ENCODE measurements around the gene STK39.

Gene STK39

DNA sequence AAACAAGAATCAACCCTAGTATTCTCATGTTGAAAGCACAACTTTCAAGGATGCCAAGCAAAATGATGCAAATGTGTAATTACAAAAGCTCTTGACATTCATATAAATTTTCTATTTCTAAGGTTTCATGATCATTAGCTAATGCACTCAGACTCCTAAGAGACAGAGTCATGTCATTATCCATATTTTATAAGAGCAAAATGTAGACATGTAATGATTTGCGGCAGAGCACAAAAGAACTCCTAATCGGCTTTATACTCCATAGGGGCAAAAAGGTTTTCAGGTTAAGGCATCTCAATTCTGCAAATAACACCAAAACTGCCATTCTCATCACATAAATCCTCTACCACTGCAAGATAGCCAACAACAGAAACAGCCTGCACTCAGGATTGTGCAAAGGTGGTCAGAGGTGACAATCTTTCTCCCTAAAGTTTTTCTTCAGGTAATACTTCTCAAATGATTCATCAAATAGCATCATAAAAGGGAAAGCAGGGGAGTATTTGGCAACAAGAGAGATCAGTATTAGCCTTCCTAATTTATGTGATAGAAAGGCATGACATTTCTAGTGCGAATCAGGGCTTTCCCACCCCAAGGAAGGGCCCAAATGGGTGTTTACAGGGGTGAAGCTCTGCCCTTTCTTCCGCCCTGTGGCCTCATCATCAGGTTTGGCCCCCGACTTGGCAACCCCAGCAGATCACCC lies 64.7 kb downstream of the STK39 start:
- Histone ChIP-seq H3K23ac (ENCODE audit: low read length in 2 of 2) (no peak overlapping the region), H3K36me3 (ENCODE audit: control insufficient read depth in 1 of 2, insufficient read depth in 2 of 2, low read depth in 1 of 2, low read length in 2 of 2) (peaks cover 0 to 15% of the 10 kb centered on the region in 2 experiments)

DNA sequence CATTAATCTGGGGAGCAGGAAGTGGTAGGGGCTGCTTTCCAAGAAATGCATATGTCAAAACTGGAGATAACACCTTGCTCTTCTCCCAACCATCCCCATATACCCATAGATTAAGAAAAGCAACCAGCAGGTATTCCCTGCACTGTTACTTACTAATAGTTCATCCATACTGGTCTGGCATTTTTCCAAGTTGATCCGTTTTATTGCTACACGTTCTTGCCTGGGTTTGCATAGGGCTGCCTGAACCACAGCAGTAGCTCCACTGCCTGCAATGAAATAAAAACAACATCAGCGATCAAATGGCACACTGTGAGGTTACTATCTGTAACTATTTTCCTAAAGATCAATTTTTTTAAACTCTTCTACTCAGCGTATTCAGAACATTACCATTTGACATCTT lies 65.6 kb downstream of the STK39 start:
- WGBS = 86% methylated on average over 3 of the region's 4 CpGs
- H3K4me2 ChIP-seq (ENCODE audit: low read length, poor library complexity, severe bottlenecking) = no peak overlapping the region
- H4K8ac ChIP-seq (ENCODE audit: low read length) = no peak overlapping the region
- no peak overlapping the region for H3K18ac ChIP-seq (ENCODE audit: low read depth in 1 of 2, low read length in 2 of 2)
- H2AK5ac ChIP-seq (ENCODE audit: low read length, severe bottlenecking) = no peak overlapping the region
- H2BK5ac ChIP-seq (ENCODE audit: low read depth, low read length, poor library complexity, severe bottlenecking) = no peak overlapping the region
- H3K4me1 ChIP-seq (ENCODE audit: control insufficient read depth, insufficient read depth, low read depth, low read length) = peaks cover 2% of the 10 kb centered on the region
- H4K91ac ChIP-seq (ENCODE audit: low read length) = no peak overlapping the region
- H3K14ac ChIP-seq (ENCODE audit: low read length in 2 of 2) = no peak overlapping the region
- peaks cover 33% of the 10 kb centered on the region for H3K79me1 ChIP-seq (replicated peaks; ENCODE audit: low read length, poor library complexity, severe bottlenecking)
- no peak overlapping the region for H3K4ac ChIP-seq (ENCODE audit: low read depth in 1 of 2, low read length in 2 of 2)
- peaks cover 0 to 15% of the 10 kb centered on the region in 2 experiments for H3K36me3 ChIP-seq (ENCODE audit: control insufficient read depth in 1 of 2, insufficient read depth in 2 of 2, low read depth in 1 of 2, low read length in 2 of 2)
- no peak overlapping the region for H3K23ac ChIP-seq (ENCODE audit: low read length in 2 of 2)
- no peak overlapping the region for H2AFZ ChIP-seq (ENCODE audit: low read depth, low read length)
- no peak overlapping the region for H3K4me3 ChIP-seq (ENCODE audit: insufficient read depth in 1 of 2, low read depth in 1 of 2, low read length in 2 of 2)
- no peaks in the 10 kb centered on the region for H3K27me3 ChIP-seq (ENCODE audit: control insufficient read depth in 1 of 2, insufficient read depth in 1 of 2, low read length in 2 of 2)
- no peak overlapping the region for H2BK120ac ChIP-seq (ENCODE audit: low read depth, low read length)
- no peak overlapping the region for H3K9ac ChIP-seq (ENCODE audit: low read length)
- no peak overlapping the region for H2BK15ac ChIP-seq (ENCODE audit: low read depth, poor library complexity, severe bottlenecking)
- H2BK12ac ChIP-seq (ENCODE audit: low read length in 2 of 2) = no peak overlapping the region
- no peak for DNase-seq
- H3K27ac ChIP-seq (ENCODE audit: low read length, poor library complexity, severe bottlenecking) = no peak overlapping the region
- no peaks in the 10 kb centered on the region for H3K9me3 ChIP-seq (ENCODE audit: control insufficient read depth, low read length)

More for the DNA sequence above, 64.7 kb downstream of the STK39 start:
- H2AFZ ChIP-seq (ENCODE audit: low read depth, low read length) = no peak overlapping the region
- no peak overlapping the region for H2BK12ac ChIP-seq (ENCODE audit: low read length in 2 of 2)
- no peak overlapping the region for H2AK5ac ChIP-seq (ENCODE audit: low read length, severe bottlenecking)
- 97% methylated on average over 5 of the region's 5 CpGs for WGBS
- no peak overlapping the region for H3K9ac ChIP-seq (ENCODE audit: low read length)
- H3K9me3 ChIP-seq (ENCODE audit: control insufficient read depth, low read length) = no peaks in the 10 kb centered on the region
- H3K27me3 ChIP-seq (ENCODE audit: control insufficient read depth in 1 of 2, insufficient read depth in 1 of 2, low read length in 2 of 2) = no peaks in the 10 kb centered on the region
- H4K91ac ChIP-seq (ENCODE audit: low read length) = no peak overlapping the region
- peaks cover 29% of the 10 kb centered on the region for H3K79me1 ChIP-seq (replicated peaks; ENCODE audit: low read length, poor library complexity, severe bottlenecking)
- H3K4ac ChIP-seq (ENCODE audit: low read depth in 1 of 2, low read length in 2 of 2) = peak overlapping the region in 1 of 2 experiments; percentile 12
- H3K4me1 ChIP-seq (ENCODE audit: control insufficient read depth, insufficient read depth, low read depth, low read length) = peaks cover 2% of the 10 kb centered on the region
- H3K4me3 ChIP-seq (ENCODE audit: insufficient read depth in 1 of 2, low read depth in 1 of 2, low read length in 2 of 2) = no peak overlapping the region
- H3K14ac ChIP-seq (ENCODE audit: low read length in 2 of 2) = no peak overlapping the region
- no peak for DNase-seq
- H3K18ac ChIP-seq (ENCODE audit: low read depth in 1 of 2, low read length in 2 of 2) = peak overlapping the region in 1 of 2 experiments; percentile 9
- no peak overlapping the region for H2BK15ac ChIP-seq (ENCODE audit: low read depth, poor library complexity, severe bottlenecking)
- no peak overlapping the region for H4K8ac ChIP-seq (ENCODE audit: low read length)
- H3K4me2 ChIP-seq (ENCODE audit: low read length, poor library complexity, severe bottlenecking) = no peak overlapping the region
- no peak overlapping the region for H2BK5ac ChIP-seq (ENCODE audit: low read depth, low read length, poor library complexity, severe bottlenecking)
- H3K27ac ChIP-seq (ENCODE audit: low read length, poor library complexity, severe bottlenecking) = no peak overlapping the region
- H2BK120ac ChIP-seq (ENCODE audit: low read depth, low read length) = no peak overlapping the region

DNA sequence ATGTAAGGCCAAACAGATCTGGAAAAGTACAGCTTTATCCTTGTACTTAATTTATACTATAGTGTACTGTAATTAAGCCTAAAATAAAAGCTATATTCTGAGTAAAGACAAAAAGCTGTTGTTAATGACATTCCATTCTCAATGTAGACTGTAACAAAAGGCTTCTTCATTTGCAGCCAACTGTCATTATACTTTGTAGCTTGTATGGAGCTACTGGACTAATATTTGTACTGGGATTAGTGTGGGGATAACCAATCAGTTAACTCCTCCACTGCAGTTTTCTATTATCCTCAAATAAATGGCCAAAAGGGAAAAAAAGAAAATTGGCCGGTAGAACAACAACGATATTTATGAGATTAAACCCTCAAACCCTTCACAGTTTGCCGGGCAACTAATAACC lies 66.5 kb downstream of the STK39 start:
- Histone ChIP-seq H3K27me3 (ENCODE audit: control insufficient read depth in 1 of 2, insufficient read depth in 1 of 2, low read length in 2 of 2) (no peaks in the 10 kb centered on the region), H3K4me1 (ENCODE audit: control insufficient read depth, insufficient read depth, low read depth, low read length) (peaks cover 2% of the 10 kb centered on the region), H2BK15ac (ENCODE audit: low read depth, poor library complexity, severe bottlenecking) (no peak overlapping the region), H4K91ac (ENCODE audit: low read length) (no peak overlapping the region), H3K18ac (ENCODE audit: low read depth in 1 of 2, low read length in 2 of 2) (no peak overlapping the region), H3K4me3 (ENCODE audit: insufficient read depth in 1 of 2, low read depth in 1 of 2, low read length in 2 of 2) (no peak overlapping the region), H3K4ac (ENCODE audit: low read depth in 1 of 2, low read length in 2 of 2) (no peak overlapping the region), H3K27ac (ENCODE audit: low read length, poor library complexity, severe bottlenecking) (no peak overlapping the region), H3K9me3 (ENCODE audit: control insufficient read depth, low read length) (no peaks in the 10 kb centered on the region), H3K23ac (ENCODE audit: low read length in 2 of 2) (no peak overlapping the region), H2BK12ac (ENCODE audit: low read length in 2 of 2) (no peak overlapping the region), H4K8ac (ENCODE audit: low read length) (no peak overlapping the region), H2AFZ (ENCODE audit: low read depth, low read length) (no peak overlapping the region), H3K79me1 (replicated peaks; ENCODE audit: low read length, poor library complexity, severe bottlenecking) (peaks cover 32% of the 10 kb centered on the region), H3K36me3 (ENCODE audit: control insufficient read depth in 1 of 2, insufficient read depth in 2 of 2, low read depth in 1 of 2, low read length in 2 of 2) (peaks cover 0 to 15% of the 10 kb centered on the region in 2 experiments), H2BK120ac (ENCODE audit: low read depth, low read length) (no peak overlapping the region), H3K9ac (ENCODE audit: low read length) (no peak overlapping the region), H2AK5ac (ENCODE audit: low read length, severe bottlenecking) (no peak overlapping the region), H3K4me2 (ENCODE audit: low read length, poor library complexity, severe bottlenecking) (no peak overlapping the region), H3K14ac (ENCODE audit: low read length in 2 of 2) (no peak overlapping the region), H2BK5ac (ENCODE audit: low read depth, low read length, poor library complexity, severe bottlenecking) (no peak overlapping the region)
- no peak for DNase-seq
- 84% methylated on average over 3 of the region's 3 CpGs for WGBS

DNA sequence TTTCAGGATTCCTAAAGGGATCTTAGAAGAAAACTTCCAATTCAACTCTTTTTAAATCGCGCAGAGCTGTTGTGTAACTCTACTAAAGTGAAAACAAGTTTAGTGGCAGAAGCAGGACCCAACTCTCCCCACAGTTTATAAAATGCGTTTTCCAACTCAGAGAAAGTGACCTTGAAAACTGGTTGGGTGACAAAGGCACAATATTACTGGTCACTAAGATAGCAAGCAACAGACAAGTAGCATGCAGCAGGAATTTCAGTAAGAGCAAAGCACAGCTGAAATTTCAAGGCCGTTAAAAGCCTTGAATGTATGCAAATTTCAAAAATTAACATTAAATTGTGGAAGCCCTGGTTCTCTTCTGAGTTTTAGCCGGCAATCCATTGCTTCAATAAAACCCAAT lies 66.9 kb downstream of the STK39 start:
- DNase-seq = no peak
- Histone ChIP-seq H2BK5ac (ENCODE audit: low read depth, low read length, poor library complexity, severe bottlenecking) (no peak overlapping the region), H3K23ac (ENCODE audit: low read length in 2 of 2) (no peak overlapping the region), H2BK120ac (ENCODE audit: low read depth, low read length) (no peak overlapping the region), H3K27me3 (ENCODE audit: control insufficient read depth in 1 of 2, insufficient read depth in 1 of 2, low read length in 2 of 2) (no peaks in the 10 kb centered on the region), H3K79me1 (replicated peaks; ENCODE audit: low read length, poor library complexity, severe bottlenecking) (peaks cover 32% of the 10 kb centered on the region), H3K4me1 (ENCODE audit: control insufficient read depth, insufficient read depth, low read depth, low read length) (peaks cover 2% of the 10 kb centered on the region), H3K4me2 (ENCODE audit: low read length, poor library complexity, severe bottlenecking) (no peak overlapping the region), H4K91ac (ENCODE audit: low read length) (no peak overlapping the region), H3K14ac (ENCODE audit: low read length in 2 of 2) (no peak overlapping the region), H2AK5ac (ENCODE audit: low read length, severe bottlenecking) (no peak overlapping the region), H3K9me3 (ENCODE audit: control insufficient read depth, low read length) (no peaks in the 10 kb centered on the region), H3K36me3 (ENCODE audit: control insufficient read depth in 1 of 2, insufficient read depth in 2 of 2, low read depth in 1 of 2, low read length in 2 of 2) (peaks cover 0 to 15% of the 10 kb centered on the region in 2 experiments), H2AFZ (ENCODE audit: low read depth, low read length) (no peak overlapping the region), H3K4ac (ENCODE audit: low read depth in 1 of 2, low read length in 2 of 2) (no peak overlapping the region), H3K9ac (ENCODE audit: low read length) (no peak overlapping the region), H3K18ac (ENCODE audit: low read depth in 1 of 2, low read length in 2 of 2) (no peak overlapping the region), H2BK15ac (ENCODE audit: low read depth, poor library complexity, severe bottlenecking) (no peak overlapping the region), H2BK12ac (ENCODE audit: low read length in 2 of 2) (no peak overlapping the region), H3K4me3 (ENCODE audit: insufficient read depth in 1 of 2, low read depth in 1 of 2, low read length in 2 of 2) (no peak overlapping the region), H3K27ac (ENCODE audit: low read length, poor library complexity, severe bottlenecking) (no peak overlapping the region), H4K8ac (ENCODE audit: low read length) (no peak overlapping the region)
- WGBS = 76% methylated on average over 4 of the region's 5 CpGs

Data from mesenchymal stem cell (in vitro differentiated cells and primary cell).